GM19193 (cell line): ENCODE data around the gene ZNF865.

ENCODE experiments used
- POLR2A ChIP-seq: IDR thresholded peaks from 4 replicates; pipeline ENCODE4 v1.6.1; 2011; ENCODE audit not compliant: insufficient read depth, insufficient read length; ENCODE audit errors: extremely low read depth

Gene ZNF865

DNA sequence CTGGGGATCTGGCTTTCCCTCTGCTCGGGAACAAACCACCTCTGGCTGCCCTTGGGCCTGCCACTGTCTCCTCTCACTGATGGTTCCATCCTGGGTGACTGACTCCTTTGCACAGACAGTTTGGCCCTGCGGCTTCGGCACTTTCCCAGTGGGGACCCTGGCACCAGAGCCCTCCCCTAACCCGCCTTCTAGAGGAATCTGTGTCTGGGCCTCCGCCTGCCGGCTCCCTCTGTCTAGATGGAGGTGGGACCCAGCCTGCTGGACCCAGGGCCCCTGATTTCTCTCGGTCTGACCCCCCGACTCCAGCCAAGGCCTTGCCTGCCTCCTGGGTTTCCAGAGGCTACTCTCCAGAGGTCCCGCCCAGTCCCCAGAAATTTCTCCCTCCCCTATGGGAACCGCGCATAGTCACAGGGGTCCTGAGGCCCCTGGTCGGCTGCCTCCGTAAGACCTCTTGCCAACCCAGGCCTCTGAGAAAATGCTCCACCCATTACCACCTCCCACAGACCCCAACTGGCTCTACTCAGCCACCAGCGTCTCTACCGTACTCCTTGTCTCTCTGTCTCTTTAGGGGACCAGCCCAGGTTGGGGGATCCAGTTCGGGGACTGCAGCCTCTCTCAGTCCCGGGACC is 45.3 kb downstream of the ZNF865 start:
- TF ChIP-seq POLR2A, result no peak

DNA sequence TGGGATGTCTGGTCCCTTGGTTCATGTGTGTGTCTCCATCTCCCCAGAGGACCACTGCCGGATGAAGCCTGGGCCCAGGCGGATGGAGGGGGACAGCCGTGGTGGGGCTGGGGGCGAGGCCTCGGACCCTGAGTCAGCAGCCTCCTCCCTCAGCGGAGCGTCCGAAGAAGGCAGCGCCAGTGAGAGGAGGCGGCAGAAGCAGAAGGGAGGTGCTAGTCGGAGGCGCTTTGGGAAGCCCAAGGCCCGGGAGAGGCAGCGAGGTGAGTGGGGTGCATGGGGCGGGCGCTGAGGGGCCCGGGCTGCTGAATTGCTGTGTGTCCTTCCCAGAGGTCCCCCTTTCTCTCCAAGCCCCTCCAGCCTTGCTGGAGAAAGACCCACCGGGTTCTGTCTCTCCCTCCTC is 45.8 kb downstream of the ZNF865 start:
- no peak for TF ChIP-seq POLR2A

DNA sequence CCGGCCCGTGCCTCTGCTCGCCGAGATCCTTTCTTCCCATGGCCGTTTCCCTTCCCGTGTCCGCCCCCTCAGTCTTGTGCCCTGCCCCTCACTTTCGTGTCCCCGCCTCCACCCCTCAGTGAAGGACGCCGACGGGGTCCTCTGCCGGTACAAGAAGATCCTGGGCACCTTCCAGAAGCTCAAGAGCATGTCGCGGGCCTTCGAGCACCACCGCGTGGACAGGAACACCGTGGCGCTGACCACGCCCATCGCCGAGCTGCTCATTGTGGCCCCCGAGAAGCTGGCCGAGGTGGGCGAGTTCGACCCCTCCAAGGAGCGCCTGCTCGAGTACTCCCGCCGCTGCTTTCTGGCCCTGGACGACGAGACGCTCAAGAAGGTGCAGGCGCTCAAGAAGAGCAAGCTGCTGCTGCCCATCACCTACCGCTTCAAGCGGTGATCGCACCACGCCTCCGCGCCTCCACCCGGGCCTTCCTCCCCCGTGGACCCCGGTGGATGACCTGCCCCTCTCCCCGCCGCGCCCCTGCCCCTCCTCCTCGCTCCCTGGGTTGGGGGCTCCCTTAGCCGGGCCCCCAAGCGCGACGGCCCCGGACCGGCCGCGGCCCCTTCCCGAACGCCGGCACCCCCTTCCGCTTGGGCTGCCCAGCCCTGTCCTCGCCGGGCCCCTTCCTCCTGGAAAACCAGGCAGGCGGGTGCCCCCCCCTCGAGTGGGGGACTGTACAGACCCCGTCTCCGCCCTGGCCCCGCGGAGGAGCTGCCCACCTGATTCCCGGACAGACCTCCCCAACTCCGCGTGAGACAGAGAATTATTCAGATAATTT is 47.1 kb downstream of the ZNF865 start:
- no peak for TF ChIP-seq POLR2A

DNA sequence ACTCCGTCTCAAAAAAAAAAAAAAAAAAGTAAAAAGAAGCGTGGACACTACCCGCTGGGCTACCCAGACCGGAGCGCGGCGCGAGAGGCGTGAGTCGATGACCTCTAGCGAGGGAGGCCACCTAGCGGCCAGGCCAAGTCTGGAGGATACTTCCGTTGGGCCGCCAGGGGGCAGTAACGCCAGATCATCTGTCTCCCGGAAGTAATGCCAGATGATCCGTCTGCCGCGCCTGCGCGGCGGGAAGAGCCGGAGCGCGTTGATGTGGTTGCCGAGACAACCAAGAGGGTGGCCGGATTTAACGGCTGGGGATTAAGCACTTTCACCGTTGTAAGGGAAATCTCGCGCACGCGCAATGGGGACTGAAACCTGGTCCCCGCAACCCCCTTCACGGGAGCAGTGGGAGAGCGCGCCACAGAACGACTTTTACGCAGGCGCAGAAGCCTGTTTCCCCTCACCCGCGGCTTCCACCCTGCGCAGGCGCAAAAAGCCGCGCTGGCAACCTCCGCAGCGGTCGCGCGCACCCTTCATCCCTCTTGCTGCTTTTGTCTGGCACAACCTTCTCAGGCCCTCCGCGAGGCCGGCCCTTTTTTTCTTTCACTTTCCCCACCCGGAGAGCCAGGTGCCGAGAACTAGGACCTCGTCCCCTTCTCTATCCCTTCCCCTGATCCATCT is 48.3 kb downstream of the ZNF865 start:
- peak; percentile 90 for TF ChIP-seq POLR2A

DNA sequence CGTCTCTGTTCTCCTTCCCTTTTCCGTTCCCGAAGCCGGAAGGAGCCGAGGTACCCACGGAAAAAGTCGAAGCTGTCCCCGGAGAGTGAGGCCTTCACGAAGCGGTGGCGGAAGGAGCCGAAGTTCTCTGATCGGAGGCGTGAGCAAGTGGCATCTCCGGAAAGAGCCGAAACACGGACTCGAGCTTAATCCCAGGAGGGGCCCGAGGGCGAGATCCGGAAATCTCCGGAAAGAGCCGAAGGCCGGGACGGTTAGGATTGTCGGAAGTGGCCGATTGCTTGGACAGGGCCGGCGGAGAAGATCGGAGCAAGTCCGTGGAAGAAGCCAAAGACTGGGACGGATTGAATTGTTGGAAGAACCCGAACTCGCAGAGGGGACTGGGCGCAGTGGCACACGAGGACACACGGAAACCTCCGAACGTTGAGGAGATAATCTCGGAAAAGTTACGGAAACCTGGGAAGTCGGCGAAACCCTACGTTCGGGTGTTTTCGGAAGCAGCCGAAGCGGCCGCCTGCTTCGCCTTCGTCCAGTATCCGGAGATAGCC is 48.9 kb downstream of the ZNF865 start:
- no peak for TF ChIP-seq POLR2A

DNA sequence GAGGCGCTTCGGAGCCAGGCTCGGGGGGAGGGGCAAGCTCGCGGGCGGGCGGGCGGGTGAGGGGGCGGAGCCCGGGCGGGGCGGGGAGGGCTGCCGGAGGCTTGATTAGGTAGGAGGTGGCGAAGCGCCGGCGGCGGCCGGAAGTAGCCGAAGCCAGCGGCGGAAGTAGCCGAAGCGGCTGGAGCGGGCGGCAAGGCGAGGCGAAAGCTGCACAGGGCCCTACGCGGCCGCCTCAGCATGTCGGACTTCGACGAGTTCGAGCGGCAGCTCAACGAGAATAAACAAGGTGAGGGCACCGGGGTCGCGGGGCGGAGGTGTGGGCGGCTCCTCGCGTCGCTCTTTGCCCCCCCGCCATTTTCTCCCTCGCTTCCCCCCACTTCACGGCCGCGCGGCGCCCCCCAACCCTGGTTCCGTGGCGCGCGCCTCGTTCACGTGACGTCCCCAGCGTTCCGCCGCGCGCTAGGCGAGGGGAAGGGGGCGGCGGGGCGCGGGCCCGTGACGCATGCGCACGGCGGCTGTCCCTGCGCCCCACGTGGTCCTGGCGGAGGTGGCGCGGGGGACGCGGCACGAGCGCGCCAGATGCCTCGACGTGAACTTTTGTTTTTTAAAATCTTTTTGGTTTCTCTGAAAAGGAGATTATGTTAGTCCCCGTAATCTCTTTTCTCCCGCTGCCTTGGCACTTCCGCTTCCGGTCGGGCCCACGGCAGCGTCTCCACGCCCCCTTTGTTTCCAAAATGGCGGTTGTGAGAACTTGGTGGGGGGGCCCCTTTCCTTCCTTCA is 49.6 kb downstream of the ZNF865 start, which contains the start of gene U2AF2:
U2AF2 (plus strand) TSS at position 168 of the 780 bp plus-strand sequence; CDS start at position 238, 70 bp downstream.
- TF ChIP-seq POLR2A, result peak; percentile 82

DNA sequence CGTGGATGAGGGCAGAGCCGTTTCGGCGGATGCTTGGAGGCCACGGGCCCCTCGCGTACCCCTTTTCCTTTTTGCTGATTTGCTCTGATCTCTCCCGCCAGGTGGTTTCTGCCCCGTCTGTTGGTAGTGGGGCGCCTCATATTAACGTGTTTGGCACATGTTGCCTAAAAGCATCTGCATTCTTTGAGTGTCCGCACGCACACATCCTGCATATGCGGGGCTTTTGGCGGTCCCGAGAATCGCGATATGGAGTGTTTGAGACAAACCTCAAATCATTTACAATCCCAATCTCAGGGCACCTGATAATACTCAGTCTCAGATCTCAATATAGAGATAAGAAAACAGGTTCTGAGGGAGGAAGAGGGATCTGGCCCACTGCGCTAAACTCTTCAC is 50.2 kb downstream of the ZNF865 start:
- TF ChIP-seq POLR2A, result no peak

DNA sequence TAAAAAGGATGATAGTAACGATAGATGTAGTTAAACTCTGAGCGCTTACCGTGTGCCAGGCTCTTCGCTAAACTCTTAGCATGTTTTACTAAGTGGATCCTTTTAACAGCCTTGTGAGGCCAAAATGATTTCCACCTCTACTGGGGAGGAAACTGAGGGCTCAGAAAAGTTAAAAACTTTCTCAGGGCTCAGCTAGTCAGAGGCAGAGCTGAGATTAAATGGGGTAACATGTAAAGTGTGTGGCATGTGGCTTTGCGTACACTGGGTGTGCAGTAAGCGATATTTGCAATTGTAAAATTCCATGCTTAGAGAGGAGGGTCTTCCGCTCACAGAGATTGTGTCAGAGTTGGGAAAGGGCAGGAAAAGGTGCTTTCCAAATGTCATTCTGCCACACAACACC is 51.1 kb downstream of the ZNF865 start:
- no peak for TF ChIP-seq POLR2A

DNA sequence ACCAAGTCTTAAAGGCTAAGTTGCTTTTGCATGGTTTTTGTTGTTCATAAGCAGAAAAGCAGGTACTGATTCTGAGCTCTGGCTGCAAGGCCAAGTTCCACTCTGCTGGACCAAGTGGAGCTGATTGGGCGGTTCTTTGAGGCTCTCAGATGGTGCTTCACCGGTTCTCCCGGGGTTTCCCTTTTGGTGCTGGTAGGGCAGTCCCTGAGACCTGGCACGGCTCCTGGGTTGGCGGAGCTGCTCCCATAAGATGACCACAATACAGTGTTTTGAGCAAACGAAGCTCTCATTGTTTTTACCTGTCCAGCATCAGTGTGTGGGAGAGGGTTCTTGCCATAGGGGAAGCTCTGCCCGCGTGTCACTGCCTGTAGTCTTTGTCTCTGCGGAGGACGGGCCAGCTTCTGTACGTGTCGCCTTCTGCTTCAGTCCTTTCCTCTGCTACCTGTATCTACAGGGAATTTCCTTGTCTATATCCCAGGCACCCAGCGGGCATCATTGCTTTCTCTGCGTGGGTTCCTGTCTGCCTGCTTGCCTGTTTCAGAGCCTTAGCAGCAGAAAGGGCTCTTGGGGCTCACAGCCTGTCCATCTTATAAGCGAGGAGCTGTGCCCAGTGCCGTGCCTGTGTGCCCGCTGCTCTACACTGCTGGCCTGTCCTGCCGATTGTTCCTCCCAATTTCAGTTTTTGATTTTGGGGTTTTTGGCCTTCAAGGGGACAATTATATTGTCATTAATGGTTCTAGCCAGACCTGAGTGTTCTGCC is 51.7 kb downstream of the ZNF865 start:
- no peak for TF ChIP-seq POLR2A

DNA sequence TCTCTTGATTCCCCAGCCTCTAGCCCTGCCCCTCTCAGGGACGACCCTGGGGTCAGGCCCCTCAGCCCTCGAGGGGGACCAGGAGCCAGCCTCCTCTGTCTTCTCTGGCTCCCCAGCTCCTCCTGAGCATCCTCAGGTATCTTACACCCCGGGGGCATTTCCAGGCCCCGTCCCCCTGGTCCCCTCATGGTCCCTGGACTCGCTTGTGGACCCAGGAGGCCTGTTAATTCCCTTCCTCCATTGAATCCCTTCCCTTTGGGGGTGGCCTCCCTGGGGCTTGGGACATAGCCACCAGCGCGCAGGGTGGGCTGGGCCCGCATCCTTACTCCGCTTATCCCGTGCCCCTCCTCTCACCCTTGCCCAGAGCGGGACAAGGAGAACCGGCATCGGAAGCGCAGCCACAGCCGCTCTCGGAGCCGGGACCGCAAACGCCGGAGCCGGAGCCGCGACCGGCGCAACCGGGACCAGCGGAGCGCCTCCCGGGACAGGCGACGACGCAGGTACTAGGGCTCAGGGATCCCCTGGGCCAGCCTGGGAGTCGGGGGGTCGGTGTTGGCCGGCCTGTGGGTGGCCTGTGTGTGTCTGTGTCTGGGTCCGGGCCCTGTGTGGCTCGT is 53.5 kb downstream of the ZNF865 start:
- no peak for TF ChIP-seq POLR2A

DNA sequence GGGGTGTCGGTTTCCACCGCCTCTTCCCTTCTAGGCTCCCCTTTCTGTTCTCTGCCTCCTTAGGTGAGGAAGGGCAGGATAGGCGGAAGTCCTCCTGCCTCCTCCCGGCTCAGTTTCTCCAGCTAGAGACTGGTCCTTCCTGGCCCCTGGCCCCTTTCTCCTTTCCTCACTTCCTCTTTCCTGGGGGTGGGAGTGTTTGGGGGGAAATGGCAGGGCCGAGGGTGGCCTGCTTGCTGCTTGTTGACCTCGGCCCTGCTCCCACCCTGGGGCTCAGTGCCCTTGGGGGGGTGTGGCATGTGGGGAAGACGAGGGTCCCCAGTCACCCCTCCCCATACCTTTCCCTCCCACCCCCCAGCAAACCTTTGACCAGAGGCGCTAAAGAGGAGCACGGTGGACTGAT is 54.4 kb downstream of the ZNF865 start:
- TF ChIP-seq POLR2A, result no peak

DNA sequence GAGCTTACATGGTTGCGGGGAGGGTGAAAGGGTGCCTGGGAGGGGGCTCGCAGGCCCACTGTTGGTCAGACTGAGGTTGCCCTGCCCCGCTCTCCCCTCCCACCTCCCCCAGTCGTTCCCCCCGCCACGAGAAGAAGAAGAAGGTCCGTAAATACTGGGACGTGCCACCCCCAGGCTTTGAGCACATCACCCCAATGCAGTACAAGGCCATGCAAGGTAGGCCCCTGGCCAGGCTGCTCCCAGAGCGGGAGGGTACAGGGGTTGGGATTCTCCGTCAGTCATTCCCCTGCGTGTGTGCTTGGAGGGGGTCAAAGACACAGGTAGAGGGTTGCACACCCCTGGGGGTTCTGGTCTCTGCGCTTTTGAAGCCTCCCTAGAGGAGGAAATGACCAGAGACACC is 55.0 kb downstream of the ZNF865 start:
- TF ChIP-seq POLR2A, result no peak

DNA sequence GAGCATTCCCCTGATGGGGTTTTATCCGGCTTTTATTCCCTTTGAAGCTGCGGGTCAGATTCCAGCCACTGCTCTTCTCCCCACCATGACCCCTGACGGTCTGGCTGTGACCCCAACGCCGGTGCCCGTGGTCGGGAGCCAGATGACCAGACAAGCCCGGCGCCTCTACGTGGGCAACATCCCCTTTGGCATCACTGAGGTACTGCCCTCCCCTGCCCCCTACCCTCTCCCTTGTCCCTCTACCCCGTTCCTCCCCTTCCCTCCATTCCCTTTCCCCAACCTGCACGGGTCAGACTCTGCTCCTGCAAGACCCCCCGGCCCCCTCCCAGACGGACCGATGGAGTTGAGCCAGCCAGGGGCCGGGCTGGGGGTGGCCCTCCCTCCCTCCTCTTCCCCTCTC is 55.5 kb downstream of the ZNF865 start:
- no peak for TF ChIP-seq POLR2A

DNA sequence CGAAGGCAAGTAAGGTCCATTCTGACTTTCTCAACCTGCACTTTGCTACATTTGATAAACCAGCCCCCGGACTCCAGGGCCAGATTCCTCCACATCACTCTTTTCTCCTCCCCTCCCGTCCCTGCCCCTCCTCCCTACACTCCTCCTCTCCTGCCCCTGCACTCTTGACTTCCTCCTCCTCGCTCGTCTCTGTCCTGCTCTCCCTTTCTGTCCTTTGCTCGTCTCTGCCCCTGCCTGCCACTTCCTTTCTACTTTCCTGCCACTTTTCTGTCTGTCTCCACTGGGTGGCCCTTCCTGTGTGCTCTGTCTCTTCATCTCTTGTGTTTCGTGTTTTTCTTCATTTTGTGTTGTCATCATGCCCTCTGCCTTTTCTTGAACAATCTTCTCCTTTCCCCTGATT is 56.4 kb downstream of the ZNF865 start:
- TF ChIP-seq POLR2A, result no peak
